NCI-H748 treated with DMSO at 0.1 percent for 48 hours (cell line): ENCODE results near the gene SHOC2.
"Not testable (repeated sequence)": the region's sequence is repeated elsewhere in the genome, so short reads cannot be mapped to it uniquely, and the experiment has no call there.

Experiments used
- DNase-seq: peaks from one replicate; lab custom pipeline; 2025; lab: John Stamatoyannopoulos, UW

The SHOC2 gene

DNA sequence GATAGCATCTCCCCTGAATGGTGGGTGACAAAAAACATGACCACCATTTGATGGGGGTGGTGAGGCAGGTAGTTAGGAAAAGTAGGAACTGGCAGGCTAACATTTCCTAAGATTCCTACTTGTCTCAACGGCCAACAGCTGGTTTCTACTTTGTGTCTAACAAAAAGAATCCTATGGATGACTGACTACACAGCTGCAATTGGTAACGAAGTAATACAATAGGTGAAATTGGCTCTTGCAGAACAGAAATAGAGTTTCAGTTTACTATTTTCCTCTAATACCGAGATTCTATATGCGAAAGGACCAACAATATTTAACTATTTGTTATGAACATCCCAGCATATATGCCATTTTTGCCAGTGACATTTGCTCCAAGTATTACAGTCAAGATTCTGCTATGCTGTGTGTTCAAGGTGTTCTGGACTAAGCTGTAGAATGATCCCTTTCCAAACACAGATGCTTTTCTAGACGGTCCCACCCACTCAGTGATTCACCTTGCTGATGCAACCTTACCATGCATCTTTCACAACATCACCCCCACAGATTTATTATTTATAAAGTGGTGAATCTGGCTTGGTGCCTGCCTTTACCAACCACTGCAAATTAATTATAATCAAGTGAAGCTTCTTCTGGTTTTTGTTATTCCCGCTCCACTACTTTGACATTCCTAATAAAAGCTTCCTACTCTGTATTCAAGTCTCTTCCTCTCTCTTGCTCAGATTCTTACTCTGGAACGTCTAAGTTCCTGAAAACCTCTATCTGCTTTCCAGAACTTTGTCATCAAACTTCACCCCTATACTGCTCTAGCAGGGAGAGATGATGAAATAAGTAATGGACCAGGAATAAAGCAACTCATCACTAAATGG is 17.2 kb upstream of the SHOC2 start:
- no peak for DNase-seq

DNA sequence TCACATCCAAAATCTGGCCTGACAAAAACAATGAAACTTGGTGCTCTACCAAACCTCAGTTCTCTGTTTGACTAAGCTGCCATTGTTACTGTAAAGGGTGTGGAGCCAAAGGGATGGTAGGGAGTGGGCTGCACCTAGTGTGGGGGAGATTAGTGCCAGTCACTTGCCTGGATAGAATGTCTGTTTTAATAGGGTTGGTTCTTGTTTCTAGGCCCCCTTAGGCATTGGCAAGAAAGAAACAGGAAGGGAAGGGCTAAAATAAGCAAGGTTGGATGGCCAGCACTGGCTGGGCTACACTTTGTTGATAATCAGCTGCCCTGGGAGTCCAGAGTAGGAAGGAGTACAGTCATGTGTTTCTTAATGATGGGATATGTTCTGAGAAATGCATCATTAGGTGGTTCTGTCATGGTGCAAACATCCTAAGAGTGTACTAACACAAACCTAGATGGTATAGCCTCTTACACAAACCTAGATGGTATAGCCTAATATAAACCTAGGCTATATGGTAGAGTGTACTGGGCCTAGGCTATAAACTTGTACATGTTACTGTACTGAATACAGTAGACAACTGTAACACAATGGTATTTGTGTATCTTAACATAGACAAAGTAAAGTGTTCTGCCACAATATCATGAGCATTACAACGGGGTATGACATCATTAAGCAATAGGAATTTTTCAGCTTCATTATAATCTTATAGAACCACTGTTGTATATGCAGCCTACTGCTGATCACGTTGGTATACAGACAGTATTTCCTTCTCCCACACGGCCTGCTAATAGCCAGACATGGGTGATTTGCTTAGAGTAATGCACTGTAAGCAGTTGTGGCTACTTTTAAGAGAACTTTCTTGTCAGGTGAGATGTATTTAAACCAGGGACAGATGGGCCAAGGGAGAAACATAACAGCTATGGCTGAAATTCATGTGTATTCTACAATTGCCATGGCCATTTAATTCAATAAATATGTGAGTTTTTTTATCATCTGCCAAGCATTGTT is 15.8 kb upstream of the SHOC2 start:
- DNase-seq, result no peak

DNA sequence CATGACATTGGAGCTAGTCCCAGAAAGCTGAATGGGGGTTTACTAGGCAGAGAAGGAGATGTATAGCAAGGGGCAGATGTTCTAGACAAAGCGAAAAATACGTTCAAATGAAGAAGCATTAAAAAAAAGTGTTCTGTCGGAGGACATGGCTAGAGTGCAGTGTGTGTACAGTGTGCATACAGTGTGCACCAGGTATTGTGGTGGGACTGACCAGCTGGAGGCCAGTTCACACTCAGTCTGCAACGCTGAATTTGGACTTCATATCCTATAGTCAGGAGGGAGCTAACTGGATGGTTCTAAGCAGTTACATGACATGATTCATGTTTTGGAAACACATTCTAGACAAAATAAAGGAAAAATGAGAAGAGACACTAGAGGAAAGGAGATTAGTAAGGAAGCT is 9.3 kb upstream of the SHOC2 start:
- DNase-seq, result no peak

DNA sequence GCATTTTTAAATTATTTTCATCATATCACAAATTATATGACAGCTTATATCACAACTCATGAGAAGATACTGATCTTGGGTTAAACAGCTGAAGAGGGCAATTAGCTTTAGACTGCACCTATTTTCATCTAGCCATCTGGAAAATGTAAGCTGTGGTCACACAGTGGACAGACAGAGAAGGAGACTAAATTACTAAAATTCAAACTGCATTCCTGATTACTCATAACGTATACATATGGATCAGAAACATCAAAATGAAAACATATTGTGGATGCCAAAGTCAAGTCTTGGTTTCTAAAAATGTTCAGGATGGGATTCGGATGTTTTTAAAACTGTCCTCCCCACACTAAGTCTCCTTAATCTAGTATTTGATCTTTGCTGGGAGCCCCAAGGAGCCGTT is 7.0 kb upstream of the SHOC2 start:
- no peak for DNase-seq

DNA sequence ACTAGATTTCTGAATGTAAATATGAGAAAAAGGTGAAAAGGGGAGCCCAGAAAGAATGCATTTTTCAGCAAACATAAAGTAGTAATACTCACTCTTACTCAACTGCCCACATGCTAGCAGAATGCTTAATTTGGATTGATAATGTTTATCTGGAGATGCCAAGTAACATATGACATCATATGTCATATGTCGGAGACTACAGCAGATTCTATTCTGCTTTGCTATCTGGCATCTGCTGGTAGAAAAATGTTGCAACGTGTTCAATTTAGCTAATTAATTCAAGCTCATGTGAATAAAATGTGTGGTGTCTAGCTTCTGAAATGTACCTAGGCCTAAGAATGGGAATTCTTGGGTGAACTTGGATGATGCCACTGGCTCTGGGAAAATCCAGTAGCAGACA is 5.0 kb upstream of the SHOC2 start:
- no peak for DNase-seq

DNA sequence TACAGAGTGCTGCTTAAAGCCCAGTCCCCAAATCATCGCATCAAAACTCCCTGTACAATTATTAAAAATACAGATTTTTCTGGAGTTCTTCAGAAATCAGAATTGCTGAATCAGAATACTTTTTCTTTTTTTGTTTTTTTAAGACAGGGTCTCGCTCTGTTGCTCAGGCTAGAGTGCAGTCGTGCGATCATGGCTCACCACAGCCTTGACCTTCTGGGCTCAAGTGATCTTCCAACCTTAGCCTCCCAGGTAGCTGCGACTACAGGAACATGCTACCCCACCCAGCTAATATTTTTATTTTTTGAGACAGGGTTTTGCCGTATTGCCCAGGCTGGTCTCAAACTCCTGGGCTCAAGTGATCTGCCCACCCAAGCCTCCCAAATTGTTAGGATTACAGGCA is 4.4 kb upstream of the SHOC2 start:
- no peak for DNase-seq

DNA sequence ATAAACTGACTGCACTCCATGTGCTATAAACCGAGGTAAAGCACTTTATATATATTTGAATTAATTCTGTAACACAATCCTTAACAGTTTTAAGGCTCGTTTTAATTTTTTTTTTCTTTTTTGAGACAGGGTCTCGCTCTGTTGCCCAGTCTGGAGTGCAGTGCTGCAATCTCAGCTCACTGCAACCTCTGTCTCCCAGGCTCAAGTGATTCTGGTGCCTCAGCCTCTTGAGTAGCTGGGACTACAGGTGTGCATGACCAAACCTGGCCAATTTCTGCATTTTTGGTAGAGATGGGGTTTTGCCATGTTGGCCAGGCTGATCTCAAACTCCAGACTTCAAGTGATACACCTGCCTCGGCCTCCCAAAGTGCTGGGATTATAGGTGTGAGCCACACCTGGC is 3.8 kb upstream of the SHOC2 start:
- DNase-seq, result not testable (repeated sequence)

DNA sequence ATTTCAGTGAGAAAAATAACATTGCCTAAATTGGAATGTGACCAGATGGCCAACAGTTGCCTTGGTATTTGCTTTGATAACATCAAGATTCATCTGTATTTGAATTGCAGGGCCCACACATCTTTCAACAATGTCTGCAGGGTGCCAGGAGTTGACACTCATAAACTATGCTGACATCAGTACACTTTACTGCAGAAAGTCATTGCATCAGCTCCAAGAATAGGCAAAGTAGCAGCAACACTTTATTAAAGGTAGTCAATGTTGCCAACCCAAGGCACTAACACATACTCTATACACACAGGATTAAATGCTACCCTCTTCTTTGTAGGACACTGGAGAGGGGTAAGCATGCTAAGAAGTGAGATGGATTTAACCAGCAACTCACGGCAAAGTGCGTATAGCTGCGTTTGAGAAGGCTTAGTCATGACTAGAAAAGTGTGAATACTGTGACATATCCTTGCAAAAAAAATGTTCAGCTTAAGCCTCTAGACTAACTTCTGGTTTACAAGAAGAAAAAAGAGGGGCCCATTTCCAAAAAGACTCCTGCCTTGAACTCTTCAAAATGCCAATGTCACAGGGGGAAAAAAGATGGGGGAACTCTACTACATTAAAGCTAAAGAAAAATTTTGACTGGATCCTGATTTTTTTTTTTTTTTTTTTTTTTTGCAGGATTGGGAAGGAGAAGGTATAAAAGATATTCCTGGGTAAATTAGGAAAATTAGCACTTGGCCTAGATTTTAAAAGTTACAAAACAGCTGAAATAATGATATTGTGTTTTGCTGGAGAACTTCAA is 2.7 kb upstream of the SHOC2 start:
- no peak for DNase-seq

DNA sequence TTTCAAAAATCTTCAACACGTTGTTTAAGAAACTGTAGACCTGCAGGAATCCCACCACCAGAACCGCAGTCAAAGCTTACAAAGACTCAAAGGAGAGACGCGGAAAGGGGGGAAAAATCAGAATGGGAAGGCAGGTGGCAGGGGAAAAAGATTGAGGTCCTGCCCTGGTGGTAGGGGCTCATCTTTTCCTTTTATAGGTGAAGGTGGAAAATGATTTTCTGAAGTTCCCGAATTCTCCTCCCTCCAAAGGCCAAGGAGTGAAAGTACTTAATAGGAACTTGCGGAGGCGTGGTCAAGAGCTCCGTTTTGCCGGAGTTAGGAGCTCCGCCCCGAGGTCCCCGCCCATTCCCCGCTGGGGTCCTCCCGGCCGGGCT is 1.1 kb upstream of the SHOC2 start:
- peak; percentile 40 for DNase-seq

DNA sequence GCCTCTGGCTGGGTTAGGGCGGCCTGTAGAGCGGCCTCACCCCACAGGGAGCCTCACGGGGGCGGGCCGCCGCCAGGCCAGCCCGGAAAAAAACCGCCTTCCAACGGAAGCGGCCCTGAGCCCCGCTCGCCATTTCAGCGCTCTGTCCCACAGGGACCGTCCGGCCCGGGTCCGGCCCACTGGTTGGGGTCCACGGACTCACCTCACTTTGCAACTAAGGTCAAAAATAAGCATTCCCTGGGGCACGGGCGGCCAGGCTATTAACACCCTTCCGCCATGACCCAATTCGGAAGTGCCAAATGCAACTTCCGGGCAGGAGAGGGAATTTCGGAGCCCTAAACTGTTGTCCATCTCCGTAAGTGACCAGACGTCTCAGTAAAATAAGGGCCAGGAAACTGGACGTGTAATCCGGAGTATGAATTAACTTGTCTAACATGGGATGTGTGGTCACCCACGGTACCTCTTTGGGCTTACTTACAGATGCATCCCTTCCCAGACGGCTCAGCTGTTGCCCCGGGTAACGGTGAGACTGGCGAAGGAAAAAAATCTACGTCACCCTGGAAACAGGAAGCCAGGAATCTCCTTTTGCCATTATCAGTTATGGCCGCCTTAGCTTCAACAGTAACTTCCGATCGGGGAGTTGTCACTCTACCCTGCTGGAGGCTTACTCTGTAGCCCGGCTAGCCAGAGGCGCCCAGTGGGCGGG is 608 bp upstream of the SHOC2 start, which contains the start of gene BBIP1:
TSS of gene BBIP1 (minus strand) at position 538 of the 706 bp plus-strand sequence. CDS start 1,023 bp downstream, outside the sequence.
- peak; percentile 95 for DNase-seq

DNA sequence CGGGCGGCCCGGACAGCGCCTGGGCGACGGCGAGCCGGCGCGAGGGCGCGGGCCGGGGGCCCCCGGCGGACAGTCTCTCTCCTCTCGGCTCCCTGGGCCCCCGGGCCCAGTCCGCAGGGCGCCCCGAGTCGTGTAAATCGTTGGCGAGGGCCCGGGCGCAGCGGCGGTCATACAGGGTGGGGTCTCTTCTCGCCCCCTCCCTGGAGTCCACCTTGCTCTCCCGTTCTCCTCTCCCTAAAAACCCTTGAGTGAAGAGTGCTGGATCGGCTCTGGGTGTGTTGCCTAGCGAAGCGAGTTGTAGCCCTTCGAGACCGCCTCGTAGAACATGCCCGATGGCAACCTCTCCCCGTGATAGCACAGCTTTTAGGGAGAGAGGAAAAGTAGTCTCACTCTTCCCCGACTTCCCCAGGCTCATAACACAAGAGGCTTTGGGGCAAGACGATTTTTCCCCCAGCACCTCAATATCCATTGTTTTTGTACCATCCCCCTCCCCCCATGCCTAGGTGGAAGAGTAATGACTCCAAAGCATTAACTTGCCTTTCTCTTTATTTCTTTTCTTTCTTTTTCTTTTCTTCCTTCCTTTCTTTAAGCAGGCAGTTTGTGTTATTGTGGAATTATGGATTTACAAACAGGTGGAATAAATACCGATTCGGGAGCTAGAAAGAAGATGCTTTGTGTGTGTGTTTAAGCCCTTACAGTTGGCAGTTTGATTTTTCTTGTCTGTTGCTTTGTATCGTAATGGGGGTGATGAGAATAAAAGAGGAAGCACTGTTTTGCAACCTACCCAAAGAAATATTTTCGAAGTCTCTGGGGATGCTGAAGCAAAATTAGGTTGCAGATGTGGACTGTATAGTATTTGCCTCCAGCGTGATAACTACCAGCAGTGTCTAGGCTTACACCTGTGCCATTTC is 822 bp downstream of the SHOC2 start:
- peak; percentile 18 for DNase-seq

DNA sequence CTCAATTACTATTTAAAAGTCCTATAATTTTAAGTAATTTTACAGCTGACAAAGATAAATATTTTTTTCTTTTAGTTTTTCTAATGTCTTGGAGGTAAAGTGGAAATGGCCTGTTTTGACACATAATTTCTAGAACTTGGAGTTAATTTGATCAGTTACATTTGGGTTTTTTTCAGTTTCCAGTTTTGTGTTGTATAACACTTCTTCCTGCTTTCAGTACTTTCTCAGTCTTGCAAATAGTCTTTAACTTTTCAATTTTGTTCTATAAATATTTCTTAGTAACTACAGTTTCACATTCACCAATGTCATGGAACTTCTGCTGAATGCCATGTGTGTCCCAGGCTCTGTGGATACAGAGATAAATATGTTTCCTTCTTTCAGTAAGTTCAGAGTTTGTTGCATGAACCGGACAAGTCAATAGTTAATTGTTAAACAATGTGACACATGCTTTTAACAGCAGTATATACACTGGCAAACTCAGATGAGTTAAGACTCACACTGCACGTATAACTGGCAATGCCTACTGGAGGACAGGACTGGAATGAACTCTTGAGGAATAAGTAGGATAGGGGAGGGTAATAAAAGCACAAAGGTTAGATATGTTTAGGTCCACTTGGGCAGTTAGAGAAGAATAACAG is 4.6 kb downstream of the SHOC2 start:
- DNase-seq, result no peak

DNA sequence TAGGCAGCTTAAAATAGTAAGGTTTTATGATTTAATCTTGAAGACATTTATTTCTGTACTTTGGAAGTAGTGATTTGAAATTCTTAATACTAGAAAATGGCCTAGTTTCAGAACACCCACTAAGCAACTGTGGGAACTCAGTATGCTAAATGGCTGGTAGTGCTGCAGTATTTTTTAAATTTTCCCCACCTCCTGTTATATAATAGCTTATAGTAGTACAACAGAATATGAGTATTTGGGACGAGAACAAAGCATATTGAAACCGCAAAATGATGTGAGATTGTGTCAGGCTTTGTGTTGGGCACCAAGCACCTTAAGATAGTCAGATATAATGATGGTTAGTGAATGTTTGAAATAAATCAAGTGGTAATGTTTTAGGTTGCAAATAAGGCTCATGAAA is 8.1 kb downstream of the SHOC2 start:
- no peak for DNase-seq

DNA sequence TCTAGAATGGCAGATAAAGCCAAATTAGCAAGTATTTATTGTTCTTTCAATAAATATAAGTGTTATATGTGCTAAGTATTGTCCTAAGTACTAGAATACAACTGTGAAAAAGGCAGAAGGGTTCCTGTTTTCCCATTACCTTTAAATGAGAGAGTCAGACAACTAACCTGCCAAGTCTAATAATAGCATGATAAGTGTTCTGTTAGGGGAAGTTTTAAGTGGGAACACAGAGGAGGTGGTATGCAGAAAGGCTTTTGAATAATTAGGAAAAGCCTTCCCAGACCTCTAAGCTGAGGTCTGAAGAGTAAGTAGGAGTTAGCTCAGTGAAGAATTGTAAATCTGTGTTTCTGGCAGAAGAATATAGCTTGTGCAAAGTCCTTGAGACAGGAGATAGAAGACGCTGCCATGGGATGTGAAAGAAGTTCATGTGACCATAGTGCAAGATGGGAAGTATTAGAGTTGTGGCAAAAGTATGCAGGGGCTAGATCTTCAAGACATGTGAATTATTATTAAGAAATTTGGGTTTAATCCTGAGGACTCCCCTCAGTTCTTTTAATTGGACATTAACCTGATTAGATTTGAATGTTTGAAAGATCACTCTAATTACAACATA is 12.5 kb downstream of the SHOC2 start:
- DNase-seq, result no peak

DNA sequence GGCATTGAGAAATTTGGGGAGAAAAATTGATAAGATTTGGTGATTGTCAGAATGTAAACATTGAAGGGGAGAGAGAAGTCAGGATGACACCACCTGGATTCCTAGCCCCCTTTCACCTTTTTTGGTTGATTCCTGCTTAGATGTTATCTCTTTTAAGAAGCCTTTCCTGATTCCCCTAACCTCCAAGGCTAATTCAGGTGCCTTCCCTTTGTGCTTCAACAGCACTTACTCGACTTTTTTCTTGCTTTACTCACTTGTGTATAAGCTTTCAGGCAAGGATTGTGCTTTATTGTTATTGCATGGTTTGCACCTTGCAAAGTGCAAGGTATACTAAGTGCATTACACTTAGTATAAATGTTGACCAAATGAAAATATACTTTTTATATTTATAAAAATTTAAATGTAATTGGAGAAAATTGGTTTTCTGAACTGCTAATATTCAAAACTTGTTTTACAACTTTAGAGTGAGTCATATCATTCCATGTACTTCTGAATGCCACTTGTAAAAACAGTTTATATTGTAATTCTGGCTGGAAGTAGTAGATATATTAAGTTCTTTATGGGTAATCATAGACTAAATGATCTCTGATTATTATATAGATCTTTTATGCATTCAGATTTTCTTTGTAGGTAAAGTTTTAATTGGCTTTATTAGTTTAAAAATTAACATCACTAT is 13.2 kb downstream of the SHOC2 start:
- DNase-seq, result no peak

DNA sequence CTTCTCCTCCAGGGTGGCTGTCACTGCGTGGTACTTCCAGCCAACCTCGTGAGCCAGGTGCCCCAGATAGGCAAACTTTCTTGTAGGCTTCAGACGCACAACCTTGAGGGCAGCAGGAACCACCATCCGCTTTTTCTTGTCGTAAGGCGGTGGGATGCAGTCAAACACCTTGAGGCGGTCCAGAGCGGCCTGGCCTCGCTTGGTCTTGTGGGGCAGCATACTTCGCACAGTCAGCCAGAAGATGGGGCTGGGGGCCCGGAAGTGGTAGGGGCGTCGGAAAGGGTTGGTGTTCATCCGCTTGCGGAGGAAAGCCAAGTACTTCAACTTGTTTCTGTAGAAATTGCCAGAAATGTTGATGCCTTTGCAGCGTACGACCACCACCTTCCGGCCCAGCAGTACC is 17.4 kb downstream of the SHOC2 start:
- no peak for DNase-seq

DNA sequence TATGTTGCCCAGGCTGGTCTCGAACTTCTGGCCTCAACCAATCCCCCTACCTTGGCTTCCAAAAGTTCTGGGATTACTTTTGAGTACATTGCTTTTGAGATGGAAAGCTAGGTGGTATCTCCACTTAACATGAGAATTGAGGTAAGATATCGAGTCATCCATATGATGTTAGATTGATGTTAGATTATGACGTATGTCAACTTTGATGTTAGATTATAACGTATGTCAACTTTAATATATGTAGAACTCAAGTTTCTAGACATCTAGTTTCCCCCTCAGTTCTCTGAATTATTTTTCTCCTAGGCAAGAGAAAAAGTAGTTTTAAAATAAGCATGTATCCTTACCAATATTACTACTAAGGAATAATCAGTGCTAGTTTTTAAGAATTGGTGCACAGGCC is 20.0 kb downstream of the SHOC2 start:
- DNase-seq, result no peak

DNA sequence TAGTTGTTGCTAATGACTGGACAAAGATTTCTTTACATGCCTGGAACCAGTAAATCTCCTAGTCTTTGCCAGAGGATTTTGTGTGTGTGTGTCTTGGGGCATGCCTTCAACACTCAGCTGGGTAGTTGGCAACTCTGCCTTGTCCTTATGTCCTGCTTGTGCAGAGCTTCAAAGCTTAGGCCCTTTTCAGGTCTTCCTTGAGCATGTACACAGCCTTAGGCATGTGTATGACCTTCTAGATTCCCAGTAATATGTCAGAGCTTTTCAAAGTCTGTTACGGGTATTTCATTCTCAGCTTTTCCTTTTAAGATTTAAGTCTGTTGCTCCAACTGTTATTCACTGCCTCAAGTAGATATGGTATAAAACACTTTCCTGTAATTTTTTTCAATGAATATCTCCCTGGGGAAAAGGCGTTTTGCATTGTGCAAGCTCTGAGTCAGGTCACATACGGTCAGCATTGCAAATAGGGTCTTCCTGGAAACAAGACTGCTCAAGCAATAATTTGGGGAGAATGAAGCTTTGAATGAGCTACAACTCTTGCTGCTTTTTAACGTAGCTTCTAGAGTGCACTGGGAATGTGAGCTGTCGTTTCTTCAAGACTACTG is 25.5 kb downstream of the SHOC2 start:
- no peak for DNase-seq
